Measurements from ENCODE around the gene ARMCX1. TPM values are rescaled to one million over a fixed set of nuclear protein-coding genes. Genes with fewer than 3 reads are reported as not detected.
"Not testable (repeated sequence)": the region's sequence is repeated elsewhere in the genome, so short reads cannot be mapped to it uniquely, and the experiment has no call there.

ARMCX1 gene
- total RNA-seq = 10 to 100 TPM in 1 of 4 donors, 1 to 10 TPM in 3; 1.8 to 25.6 (median 4.5) TPM

DNA sequence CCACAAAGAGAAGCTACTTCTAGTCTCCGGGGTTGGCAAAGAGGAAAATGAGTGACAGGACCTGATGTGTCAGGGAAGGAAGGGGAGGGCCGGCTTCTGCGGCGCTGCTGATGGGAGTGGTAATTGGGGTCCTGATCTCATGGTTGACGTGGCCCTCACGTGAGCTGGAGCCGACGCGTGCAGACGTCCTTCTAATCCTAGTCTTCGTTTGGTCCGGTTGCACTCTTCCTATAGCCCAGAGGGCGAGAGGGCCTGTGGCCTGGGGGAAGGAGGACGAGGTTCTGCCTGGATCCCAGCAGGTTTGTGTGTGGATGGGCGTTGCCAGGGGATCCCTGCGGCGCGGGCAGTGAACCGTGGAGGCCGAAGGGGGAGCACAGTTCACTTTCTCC is at the start of gene ARMCX1:
TSS of gene ARMCX1 (plus strand) at position 186 of the 389 bp plus-strand sequence. CDS start 2,384 bp downstream, outside the sequence.
- Histone ChIP-seq H3K9me3 (no peaks in the 10 kb centered on the region), H3K4me3 (peak within 1 kb of the TSS; percentile 18 to 55 (median 37)), H3K27me3 (no peaks in the 10 kb centered on the region), H3K36me3 (no peaks in the 10 kb centered on the region), H3K27ac (peak within 1 kb of the TSS; percentile 32 to 81 (median 62)), H3K4me1 (no peaks in the 10 kb centered on the region)
- TF ChIP-seq, protein P1, sequence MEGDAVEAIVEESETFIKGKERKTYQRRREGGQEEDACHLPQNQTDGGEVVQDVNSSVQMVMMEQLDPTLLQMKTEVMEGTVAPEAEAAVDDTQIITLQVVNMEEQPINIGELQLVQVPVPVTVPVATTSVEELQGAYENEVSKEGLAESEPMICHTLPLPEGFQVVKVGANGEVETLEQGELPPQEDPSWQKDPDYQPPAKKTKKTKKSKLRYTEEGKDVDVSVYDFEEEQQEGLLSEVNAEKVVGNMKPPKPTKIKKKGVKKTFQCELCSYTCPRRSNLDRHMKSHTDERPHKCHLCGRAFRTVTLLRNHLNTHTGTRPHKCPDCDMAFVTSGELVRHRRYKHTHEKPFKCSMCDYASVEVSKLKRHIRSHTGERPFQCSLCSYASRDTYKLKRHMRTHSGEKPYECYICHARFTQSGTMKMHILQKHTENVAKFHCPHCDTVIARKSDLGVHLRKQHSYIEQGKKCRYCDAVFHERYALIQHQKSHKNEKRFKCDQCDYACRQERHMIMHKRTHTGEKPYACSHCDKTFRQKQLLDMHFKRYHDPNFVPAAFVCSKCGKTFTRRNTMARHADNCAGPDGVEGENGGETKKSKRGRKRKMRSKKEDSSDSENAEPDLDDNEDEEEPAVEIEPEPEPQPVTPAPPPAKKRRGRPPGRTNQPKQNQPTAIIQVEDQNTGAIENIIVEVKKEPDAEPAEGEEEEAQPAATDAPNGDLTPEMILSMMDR (IDR thresholded peaks at IDR 0.05) = no peak
- no peak for TF ChIP-seq POLR2A (IDR thresholded peaks at IDR 0.05)
- peak in 2 of 3 donors; percentile 49 to 69 for DNase-seq

DNA sequence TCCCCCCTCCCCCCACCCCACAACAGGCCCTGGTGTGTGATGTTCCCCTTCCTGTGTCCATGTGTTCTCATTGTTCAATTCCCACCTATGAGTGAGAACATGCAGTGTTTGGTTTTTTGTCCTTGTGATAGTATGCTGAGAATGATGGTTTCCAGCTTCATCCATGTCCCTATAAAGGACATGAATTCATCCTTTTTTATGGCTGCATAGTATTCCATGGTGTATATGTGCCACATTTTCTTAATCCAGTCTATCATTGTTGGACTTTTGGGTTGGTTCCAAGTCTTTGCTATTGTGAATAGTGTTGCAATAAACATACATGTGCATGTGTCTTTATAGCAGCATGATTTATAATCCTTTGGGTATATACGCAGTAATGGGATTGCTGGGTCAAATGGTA is 47.4 kb upstream of the ARMCX1 start:
- DNase-seq, H3K27ac ChIP-seq, H3K9me3 ChIP-seq, H3K4me1 ChIP-seq, H3K36me3 ChIP-seq, H3K27me3 ChIP-seq, H3K4me3 ChIP-seq: not testable (repeated sequence)

DNA sequence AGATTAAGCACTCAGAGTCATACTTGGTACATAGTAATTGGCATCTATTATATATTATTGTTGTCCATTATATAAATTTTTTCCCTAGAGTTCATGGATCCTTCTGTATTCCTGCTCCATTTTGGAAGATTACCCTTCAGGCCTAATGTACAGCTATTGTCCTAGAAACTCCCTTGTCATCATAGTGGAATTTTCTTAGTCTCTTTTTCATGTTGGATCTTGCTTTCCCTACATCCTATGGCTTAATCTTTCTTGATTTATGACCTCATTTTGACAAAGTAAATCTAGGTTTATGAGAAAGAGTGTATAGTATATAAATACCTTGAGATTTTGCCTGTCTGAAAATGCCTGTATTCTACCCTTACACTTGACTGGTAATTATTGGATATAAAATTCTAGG is 43.0 kb upstream of the ARMCX1 start:
- no peak overlapping the region for H3K27ac ChIP-seq
- DNase-seq = no peak
- TF ChIP-seq, protein P1 (IDR thresholded peaks at IDR 0.05) = no peak
- no peak for TF ChIP-seq POLR2A (IDR thresholded peaks at IDR 0.05)
- no peak overlapping the region for H3K4me3 ChIP-seq
- H3K9me3 ChIP-seq = no peaks in the 10 kb centered on the region
- no peaks in the 10 kb centered on the region for H3K27me3 ChIP-seq
- H3K4me1 ChIP-seq = no peaks in the 10 kb centered on the region
- H3K36me3 ChIP-seq = no peaks in the 10 kb centered on the region

DNA sequence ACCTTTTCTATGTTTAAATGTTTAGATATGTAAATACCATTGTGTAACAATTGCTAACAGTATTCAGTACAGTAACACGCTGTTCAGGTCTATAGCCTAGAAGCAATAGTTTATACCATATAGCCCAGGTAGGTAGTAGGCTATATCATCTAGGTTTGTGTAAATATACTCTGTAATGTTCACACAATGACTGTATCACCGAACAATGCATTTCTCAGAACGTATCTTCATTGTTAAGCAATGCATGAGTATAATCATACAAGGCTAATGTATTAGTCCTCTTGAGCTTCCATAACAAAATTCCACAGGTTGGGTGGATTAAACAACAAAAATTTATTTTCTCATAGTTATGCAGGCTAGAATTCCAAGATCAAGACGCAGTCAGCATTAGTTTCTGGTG is 42.4 kb upstream of the ARMCX1 start:
- Histone ChIP-seq H3K9me3 (no peaks in the 10 kb centered on the region), H3K4me1 (no peaks in the 10 kb centered on the region), H3K27ac (no peak overlapping the region), H3K27me3 (no peaks in the 10 kb centered on the region), H3K4me3 (no peak overlapping the region), H3K36me3 (no peaks in the 10 kb centered on the region)
- no peak for DNase-seq
- no peak for TF ChIP-seq POLR2A (IDR thresholded peaks at IDR 0.05)
- TF ChIP-seq, protein P1 (IDR thresholded peaks at IDR 0.05) = no peak

DNA sequence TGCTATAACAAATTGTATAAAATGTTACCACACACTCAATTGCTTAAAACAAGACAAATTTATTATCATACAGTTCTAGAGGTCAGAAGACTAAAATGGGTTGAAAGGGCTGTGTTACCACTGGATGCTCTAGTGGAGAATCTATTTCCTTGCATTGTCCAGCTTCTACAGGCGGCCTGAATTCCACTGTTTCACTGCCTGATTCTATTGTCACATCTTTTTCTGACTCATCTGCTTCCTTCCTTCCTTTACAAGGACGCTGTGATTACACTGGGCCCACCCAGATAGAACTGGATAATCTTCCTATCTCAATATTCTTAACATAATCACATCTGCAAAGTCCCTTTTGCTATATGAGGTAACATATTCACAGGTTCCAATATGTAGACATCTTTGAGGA is 19.4 kb upstream of the ARMCX1 start:
- Histone ChIP-seq H3K4me3 (no peak overlapping the region), H3K27me3 (no peaks in the 10 kb centered on the region), H3K4me1 (no peaks in the 10 kb centered on the region), H3K27ac (no peak overlapping the region), H3K36me3 (no peaks in the 10 kb centered on the region), H3K9me3 (no peaks in the 10 kb centered on the region)
- DNase-seq = no peak
- TF ChIP-seq, protein P1 (IDR thresholded peaks at IDR 0.05) = no peak
- no peak for TF ChIP-seq POLR2A (IDR thresholded peaks at IDR 0.05)

DNA sequence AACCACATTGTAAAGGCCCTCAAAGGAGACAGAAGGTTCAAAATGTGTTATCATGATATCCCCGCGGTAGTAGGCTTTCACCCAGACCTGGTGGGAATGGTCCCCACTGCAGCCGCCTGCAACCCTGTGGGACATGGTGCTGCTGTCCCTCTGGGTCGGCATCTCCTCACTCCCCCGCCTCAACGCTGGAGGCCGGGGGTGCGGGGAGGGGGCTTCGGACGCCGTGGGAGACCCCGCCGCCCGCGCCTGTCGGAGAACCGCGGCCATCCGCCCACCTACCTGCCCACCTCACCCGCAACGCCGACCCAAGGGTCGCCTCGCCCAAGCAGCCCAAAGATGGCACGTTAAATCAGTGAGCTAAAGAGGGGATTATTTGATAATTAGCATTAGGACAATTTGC is 11.2 kb upstream of the ARMCX1 start:
- H3K27me3 ChIP-seq = no peaks in the 10 kb centered on the region
- TF ChIP-seq, protein P1 (IDR thresholded peaks at IDR 0.05) = no peak
- TF ChIP-seq POLR2A (IDR thresholded peaks at IDR 0.05) = no peak
- H3K4me3 ChIP-seq = no peak overlapping the region
- no peak for DNase-seq
- no peaks in the 10 kb centered on the region for H3K36me3 ChIP-seq
- H3K4me1 ChIP-seq = no peaks in the 10 kb centered on the region
- H3K9me3 ChIP-seq = no peaks in the 10 kb centered on the region
- H3K27ac ChIP-seq = no peak overlapping the region
